ENCODE measurements around the gene POMGNT2.

Gene POMGNT2

GRCh38 chr3:43105596-43106292 is at the start of gene POMGNT2:
Gene POMGNT2, minus strand, starts transcription at chr3:43106079. Its CDS starts 24,648 bp downstream, at chr3:43081431.
- DNase-seq = peak; percentile 84 to 88

- DNase-seq = no peak
These were observed 49.1 kb upstream of the POMGNT2 start for GRCh38 chr3:43154980-43155379.

- DNase-seq = no peak
These were observed 47.6 kb upstream of the POMGNT2 start for GRCh38 chr3:43153216-43154083.

- no peak for DNase-seq
These were observed 46.8 kb upstream of the POMGNT2 start for GRCh38 chr3:43152649-43153048.

GRCh38 chr3:43148033-43148432 is 42.2 kb upstream of the POMGNT2 start:
- no peak for DNase-seq

GRCh38 chr3:43146599-43146998 is 40.7 kb upstream of the POMGNT2 start:
- no peak for DNase-seq

- no peak for DNase-seq
These were observed 39.0 kb upstream of the POMGNT2 start for GRCh38 chr3:43144761-43145490.

GRCh38 chr3:43142472-43142871 is 36.6 kb upstream of the POMGNT2 start:
- DNase-seq = no peak

- DNase-seq = no peak
These were observed 32.8 kb upstream of the POMGNT2 start for GRCh38 chr3:43138488-43139231.

GRCh38 chr3:43132870-43133636 is 27.2 kb upstream of the POMGNT2 start:
- DNase-seq = no peak

GRCh38 chr3:43132193-43132592 is 26.3 kb upstream of the POMGNT2 start:
- no peak for DNase-seq

- no peak for DNase-seq
These were observed 22.6 kb upstream of the POMGNT2 start for GRCh38 chr3:43128464-43128863.

- DNase-seq = no peak
These were observed 20.7 kb upstream of the POMGNT2 start for GRCh38 chr3:43126536-43126935.

GRCh38 chr3:43123895-43124294 is 18.0 kb upstream of the POMGNT2 start:
- no peak for DNase-seq

- DNase-seq = no peak
These were observed 15.1 kb upstream of the POMGNT2 start for GRCh38 chr3:43120937-43121336.

- no peak for DNase-seq
These were observed 11.4 kb upstream of the POMGNT2 start for GRCh38 chr3:43117257-43117656.

GRCh38 chr3:43113671-43114070 is 7.8 kb upstream of the POMGNT2 start:
- DNase-seq = no peak

GRCh38 chr3:43106293-43106628 is 382 bp upstream of the POMGNT2 start:
- no peak for DNase-seq

- peak in 1 of 2 experiments; percentile 30 for DNase-seq
These were observed 951 bp downstream of the POMGNT2 start for GRCh38 chr3:43104660-43105595.

GRCh38 chr3:43104039-43104438 is 1.8 kb downstream of the POMGNT2 start:
- no peak for DNase-seq
